NCI-H345 (cell line): ENCODE results near the gene MFAP5.

Source experiments
- DNase-seq: peaks from one replicate; lab custom pipeline; 2025; lab: John Stamatoyannopoulos, UW

The MFAP5 gene, protein sequence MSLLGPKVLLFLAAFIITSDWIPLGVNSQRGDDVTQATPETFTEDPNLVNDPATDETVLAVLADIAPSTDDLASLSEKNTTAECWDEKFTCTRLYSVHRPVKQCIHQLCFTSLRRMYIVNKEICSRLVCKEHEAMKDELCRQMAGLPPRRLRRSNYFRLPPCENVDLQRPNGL

DNA sequence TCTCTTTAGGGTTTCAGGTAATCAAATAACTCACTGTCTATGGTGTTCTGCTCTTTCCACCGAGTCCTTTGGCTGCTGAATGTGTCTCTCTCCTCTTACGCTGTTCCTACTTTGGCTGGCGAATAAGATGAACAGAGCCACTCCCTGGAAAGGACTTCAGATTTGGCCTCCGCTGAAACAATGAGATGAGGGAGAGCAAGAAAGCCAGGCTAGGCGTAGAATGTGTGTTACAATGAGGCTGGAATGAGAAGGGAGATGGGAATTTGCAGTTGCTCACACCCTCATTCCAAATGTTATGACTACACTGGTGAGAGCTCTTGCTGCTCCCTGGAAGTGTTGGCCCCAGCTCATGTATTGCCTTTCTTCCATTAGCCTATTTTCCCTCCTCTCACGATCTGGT is at the start of gene MFAP5:
Gene MFAP5, minus strand, starts transcription at position 234 of the 400 bp plus-strand sequence. CDS start 722 bp downstream, outside the sequence.
- DNase-seq = no peak

DNA sequence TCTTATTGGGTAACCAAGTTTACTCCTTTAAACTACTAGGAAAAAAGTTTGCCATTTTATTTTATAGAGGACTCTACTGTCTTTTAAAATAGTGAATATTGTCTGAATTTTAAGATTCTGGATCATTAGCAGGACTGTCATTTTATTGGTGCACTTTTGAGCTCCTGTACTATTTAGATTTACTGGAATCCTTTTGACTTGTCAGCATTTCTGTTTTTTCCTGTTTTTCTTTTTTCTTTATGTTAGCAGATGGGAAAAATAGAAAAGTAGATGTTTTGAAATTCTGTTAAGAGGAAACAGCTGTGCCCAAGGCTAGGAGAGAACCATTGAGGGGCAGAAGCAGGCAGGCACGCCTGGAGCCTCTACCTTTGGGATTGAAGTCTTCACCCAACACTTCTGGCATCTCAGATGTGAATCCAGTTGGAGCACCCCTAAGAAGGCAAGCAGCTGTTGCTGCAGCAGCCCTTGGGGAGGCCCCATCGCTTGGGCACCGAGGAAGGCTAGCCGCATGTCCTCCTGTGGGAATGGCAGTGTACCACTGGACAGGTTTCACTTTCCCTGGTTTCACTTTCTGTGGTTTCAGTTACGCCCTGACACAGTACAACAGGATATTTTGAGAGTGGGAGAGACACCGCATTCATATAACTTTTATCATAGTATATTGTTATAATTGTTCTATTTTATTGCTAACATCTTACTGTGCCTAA is 46.7 kb upstream of the MFAP5 start:
- no peak for DNase-seq

DNA sequence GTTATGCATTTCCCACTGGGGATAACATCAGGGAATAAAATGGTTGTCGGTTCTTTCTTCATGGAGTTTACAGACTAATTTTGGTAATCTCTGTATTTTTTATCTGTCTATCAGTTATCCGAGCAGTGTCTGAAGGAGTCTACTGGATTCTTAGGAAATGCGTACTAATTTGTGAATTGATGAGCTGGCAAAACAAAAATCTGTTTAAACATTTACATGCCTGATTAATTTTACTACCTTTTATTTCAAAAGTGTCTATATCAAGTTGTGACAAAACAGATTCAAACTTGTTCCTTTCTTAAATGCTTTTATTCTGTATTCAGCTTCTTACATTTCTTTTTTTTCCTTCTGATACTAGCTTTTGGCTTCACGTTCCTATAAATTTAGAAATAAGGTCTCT is 39.5 kb upstream of the MFAP5 start:
- DNase-seq = no peak

DNA sequence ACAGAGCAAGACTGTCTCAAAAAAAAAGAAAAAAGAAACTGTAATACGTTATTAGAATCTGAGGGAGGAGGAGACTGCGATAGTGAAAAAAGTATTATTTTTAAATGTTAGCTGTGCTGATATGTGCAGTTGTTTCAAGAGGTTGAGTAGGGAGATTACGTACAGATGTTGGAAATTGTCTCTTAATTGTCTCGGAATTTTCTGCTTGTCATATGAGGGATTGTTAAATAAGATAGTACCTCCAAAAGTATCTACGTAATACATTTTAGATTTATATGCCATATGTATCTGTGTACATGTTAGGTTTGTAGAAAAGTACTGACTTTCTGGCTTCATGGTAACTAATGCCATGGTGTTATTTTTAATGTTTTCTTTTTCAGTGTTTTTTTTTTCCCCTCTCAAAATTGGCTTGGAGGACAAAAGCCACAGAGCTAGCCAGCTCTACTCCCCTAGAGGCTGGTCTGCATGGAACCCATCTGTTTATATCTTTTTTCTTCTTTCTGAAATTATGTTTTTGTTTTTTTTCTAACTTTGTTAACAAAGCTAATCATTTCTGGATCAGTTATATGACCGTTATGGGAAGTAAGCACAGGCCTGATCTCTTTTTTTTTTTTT is 38.5 kb upstream of the MFAP5 start:
- DNase-seq = no peak

DNA sequence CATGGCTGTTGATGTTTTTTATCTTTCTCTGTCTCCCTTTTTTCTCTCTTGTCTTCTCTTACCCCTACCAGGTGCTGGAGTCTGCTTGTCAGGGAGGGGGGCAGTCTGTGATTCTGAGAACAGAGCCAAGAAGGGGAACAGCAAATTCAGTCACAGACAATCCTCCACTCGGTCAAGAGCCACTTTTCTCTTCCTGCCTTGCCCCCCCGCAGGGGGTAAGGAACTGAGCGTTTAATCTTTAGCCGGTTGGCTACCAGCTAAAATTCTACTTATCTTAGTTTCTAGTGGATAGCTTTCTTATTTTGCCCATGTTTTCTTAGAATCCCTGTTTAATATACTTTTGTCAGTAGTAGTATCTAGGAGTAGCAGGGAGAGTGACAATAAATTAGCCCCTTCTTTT is 37.1 kb upstream of the MFAP5 start:
- DNase-seq = no peak

DNA sequence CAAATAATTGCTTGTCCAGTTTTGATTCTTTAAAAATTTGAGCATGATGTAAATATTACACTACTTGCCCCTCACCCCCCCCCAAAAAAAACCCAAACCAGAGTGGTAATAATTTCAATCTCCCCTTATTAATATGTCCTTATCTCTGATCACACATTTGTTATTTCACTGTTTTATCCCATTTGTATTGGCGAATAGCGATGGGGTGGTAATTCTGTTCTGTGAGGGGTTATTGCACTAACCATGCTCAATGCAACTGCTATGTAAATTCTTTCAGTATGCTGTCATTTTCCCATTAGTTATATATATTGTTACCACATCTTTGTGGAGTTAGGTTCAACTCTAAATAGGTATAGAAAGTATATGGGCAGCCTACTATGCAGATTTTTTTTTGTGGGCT is 36.3 kb upstream of the MFAP5 start:
- no peak for DNase-seq

DNA sequence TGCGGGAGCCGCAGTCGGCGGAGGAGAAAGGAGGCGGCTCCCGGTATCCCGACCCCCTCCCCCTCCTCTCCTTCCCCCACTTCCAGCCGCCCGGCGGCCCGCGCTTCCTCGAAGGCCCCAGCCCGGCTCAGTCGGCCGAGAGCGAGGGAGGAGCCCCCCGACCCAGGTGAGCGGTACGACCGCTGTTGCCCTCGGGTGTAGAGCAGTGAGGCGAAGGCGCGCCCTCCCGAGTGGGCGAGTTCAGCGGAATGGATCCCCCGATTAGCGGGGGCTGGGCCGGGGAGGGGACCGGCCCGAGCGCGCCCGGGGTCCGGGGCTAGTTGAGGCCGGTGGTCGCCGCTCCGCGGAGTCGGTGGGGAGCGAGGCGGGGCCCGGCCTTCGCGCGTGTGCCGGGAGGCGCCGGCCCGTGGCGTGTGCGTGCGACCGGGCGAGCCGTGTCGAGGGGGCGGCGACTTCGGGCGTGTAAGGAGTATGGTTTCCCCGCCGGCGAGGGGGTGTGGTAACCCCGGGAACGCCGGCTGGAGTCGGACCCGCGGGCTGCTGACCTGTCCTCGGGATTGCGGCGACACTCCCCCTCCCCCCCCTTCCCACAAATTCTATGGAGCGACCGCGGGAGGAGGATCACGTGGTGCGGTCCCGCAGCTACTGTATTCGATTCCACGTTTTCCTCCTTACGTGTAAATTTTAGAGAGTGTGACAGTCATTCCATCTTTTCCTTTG is 35.7 kb upstream of the MFAP5 start:
- DNase-seq = peak; percentile 52

DNA sequence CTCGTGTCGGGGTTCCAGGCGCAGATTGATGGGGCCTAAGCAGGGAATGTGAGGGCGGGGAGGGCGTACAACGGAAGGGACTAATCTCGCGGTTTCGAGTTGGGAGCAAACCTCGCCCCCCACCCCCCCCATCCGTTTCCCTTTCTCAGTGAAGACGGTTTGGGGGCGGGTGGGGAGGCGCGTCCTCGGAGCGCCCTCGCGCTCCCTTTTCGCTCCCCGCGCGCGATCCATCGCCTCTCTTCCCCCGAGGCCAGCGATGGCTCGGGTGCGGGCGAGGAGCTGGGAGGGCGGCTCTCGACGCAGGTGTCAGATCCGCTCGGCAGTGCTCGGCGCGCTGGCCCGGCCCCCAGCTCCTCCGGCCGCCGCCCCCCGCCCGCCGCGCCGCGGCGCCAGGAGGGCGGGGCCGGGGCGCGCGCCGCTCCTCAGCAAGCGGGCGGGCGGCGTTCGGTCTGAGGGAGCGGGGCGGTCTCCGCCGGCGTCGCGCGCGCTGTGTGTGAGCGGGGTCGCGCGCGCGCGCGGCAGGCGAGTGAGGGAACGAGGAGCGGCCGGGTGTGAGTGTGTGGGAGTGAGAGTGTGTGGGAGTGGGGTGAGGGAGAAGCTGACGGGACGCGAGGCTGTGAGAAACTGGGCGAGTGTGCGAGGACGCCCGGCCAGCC is 35.0 kb upstream of the MFAP5 start, which contains the start of gene RIMKLB:
Gene RIMKLB, plus strand, starts transcription at position 516 of the 656 bp plus-strand sequence. CDS start 15,876 bp downstream, outside the sequence.
- DNase-seq = peak; percentile 89

DNA sequence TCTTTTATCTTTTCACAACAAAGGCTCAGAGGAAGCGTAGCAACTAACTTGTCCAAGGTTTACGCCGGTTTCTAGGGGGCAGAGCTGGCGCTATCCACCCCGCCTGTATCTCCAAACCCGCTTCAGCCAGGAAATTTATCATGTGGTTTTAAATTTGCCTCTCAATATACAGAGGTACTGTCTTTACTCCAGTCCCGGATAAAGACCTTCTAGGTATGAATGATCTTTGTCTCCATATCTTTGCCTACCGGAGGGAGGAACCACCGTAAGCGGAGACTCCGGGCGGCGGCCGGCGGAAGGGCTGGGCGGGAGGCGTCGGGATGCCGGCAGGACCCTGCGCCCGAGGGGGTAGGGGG is 34.5 kb upstream of the MFAP5 start:
- DNase-seq = peak; percentile 48

DNA sequence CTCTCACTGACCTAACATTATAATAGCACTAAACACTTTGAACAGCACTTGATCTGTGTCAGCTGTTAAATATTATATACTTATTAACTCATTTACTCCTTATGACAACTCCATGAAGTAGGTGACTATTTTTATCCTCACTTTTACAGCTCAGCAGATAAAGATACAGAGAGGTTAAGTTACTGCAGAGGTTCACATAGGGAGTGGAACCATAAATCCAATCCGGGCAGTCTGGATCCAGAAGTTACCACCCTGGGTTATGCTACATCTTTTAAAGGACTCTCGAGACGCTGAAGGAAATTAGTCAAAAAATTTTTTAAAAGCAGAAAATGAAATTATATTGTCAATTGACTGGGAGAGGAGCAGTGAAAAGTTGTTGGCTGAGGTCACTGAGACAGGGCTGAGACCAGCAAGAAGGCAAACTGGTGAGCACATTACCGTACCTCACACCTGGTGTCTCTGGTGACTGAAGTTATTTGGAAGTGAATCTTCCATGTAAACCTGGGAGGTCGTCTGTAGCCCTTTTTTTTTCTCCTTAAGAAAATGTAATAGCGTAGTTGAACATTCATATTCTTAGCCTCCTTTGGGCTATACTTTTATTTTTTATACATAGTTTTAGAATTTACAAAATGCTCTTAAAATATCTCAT is 33.9 kb upstream of the MFAP5 start:
- DNase-seq = no peak

DNA sequence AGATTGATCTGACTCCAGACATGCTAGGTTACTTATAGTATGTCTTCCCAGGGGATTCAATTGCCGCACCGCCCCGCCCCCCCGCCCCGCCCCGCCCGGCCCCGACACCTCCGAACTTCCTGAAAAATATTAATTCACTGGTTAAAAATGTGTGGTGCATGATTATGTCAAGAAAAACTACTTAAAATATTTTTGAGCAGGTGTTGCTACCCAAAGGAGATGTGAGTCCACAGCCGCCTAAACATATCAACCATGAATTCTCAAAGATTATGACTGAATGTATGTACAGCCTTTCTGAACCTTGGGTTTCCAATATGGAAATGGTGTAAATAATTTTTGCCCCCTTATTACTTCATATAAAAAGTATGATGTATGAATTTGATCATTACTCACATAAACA is 32.5 kb upstream of the MFAP5 start:
- DNase-seq = no peak

DNA sequence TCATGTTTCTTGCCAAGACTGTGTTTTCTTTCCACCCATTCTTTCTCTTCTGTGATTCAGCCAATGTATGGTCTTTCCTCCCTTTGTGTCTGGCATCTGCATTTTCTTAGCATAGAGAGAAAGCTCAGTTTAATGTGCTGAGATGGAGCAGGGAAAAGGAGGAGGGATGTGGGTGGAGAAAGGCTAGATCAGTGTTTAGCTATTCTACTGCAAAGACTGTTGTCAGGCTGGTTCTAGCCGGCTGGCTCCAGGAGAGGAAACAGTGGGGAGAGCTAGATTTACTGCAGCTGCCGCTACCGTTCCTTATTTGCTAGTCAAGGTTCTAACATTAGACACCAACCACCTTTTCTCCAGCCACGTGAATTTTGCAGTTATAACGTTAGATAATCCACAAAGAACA is 29.9 kb upstream of the MFAP5 start:
- peak; percentile 72 for DNase-seq

DNA sequence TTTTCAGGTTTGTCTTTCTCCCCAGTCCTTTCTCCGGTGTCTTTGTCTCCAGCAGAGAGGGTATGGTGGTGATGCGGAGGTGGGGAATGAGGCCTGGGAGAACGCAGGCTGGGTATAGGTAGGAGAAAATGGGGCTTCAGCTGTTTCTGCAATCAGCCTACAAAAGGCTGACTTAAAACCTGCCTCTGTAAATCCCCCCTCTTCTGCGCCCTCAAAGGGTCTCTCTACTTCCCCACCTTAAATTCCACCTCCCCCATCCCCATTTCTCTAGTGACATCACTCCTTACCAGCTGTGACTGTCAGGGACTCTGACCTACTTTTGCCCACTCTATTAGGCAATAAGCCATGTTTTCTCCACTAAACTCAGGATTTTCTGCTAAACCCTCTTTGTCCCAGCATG is 27.1 kb upstream of the MFAP5 start:
- DNase-seq = no peak

DNA sequence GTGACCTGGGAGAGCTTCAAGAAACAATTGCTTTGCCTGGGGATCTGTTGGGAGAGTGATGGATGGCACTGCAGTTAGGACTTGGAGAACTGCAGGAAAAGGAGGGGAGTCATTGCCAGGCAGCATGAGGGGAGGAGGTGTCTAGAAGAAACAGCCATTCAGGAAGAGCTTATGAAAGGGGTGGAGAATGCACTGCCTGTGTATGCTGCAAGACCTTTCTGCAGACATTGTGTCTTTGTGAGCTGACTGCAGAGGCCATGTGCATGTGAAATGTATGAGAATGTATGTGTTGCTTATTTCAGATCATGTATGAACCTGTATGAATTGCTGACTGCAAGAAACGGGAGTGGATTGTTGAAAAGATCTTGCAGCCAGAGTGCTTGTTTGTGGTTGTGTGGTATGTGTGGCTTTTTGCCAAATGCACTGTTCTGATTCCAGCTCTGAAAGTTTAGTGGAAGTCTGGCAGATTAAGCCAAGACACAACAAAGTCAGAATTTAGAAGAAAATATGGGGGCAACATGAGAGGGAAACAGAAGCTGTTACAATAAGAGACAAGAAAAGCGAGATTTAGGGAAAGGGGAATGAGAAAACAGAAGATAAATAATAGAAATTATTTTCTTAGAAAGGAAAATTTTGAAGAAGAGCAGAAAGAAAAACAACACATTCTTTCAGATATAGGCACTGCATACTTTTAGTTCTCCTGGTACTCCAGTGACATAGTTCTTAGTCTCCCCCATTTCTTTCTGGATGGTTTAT is 25.4 kb upstream of the MFAP5 start:
- no peak for DNase-seq

DNA sequence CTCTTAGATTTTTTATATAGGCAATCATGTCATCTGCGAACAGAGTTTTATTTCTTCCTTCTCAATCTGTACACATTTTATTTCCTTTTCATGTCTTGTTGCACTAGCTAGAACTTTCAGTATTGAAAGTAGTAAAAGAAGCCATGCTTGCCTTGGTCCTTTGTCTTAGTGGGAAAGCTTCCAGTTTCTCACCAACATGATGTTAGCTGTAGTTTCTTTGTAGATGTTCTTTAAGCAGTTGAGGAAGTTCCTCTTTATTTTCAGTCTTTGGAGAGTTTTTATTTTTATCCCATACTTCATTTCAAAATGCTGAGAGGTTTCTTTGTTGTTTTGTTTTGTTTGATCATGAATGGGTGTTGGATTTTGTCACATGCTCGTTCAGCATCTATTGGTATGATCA is 22.4 kb upstream of the MFAP5 start:
- no peak for DNase-seq

DNA sequence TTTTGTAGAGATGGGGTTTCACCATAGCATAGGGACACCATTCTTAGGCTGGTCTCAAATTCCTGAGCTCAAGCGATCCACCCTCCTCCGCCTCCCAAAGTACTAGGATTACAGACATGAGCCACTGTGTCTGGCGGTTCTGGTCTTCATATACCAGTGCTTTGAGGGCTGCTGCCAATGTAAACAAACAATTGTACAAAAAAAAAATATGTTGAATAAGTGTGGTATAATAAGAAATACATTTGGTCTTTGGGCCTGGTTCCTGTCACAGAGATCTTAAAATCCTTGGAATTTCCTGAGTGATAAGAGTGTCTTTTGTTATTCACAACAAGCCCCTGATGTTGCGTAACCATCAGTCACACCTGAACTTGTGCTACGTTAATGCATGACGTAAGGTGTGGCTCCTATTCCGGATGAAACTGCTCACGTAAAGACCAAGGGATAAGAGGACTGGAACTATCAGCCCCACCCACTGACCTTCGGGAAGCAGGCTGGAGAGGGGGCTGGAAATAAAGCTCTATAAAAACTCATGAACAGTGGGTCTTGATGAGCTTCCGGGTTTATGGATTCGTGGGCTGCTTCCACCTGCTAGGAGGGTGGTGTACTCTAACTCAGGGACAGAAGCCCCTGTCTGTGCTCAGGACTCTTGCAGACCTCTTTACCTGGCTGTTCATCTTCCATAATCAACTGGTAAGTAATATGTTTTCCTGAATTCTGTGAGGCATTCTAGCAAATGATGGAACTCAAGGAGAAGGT is 18.7 kb upstream of the MFAP5 start:
- DNase-seq = peak; percentile 44

DNA sequence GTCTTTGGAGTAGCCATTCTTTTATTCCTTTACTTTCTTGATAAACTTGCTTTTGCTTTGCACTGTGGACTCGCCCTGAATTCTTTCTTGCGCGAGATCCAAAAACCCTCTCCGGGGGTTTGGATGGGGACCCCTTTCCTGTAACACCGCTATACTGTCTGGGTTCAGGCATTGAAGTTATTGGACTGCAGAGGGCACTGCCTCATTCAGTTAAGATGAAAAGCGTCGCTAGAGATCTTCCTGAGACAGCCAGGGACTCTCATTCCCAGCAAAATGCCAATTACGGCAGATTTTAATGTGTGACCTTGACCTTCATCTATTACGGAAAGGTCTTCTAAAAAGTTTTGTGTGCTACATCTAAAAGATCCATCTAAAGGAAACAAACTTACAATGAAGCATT is 17.9 kb upstream of the MFAP5 start:
- DNase-seq = no peak

DNA sequence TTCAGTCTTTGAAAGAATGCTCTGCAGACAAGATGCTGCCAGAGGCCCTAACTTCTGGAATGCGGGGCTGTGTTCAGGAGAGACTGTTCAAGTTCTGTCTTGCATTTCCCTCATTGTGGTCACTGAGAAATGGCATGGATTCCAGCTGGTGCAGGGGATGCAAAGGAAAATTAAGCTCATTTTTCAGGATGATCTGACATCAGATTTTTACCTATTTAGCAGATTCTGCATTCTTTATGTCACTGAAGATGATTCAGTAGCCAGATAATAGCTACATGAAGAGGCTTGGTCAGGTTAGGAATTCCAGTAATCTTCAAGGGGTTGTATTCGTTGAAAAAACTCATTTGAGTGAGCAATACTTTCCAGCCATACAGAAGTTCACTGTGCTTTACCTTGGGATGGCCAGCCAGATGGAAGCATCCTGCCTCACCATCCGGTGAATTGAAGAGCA is 16.1 kb upstream of the MFAP5 start:
- no peak for DNase-seq

DNA sequence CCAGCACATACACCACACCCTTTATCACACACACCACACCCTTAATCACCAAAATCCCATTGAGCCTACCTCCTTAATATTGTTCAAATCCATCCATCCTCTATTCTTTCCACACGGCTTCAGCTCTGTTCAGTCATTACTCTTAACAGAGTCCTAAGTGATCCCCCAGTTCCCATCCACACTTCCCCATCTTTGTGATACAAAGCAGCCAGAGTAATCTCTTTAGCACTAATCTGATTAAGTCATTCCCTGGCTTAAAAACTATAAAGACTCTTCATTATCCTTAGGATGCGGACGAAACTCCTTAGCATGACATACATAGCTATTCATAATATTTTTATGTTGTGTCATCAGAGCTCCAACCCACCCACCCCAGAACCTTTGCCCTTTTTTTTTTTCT is 14.7 kb upstream of the MFAP5 start:
- no peak for DNase-seq

DNA sequence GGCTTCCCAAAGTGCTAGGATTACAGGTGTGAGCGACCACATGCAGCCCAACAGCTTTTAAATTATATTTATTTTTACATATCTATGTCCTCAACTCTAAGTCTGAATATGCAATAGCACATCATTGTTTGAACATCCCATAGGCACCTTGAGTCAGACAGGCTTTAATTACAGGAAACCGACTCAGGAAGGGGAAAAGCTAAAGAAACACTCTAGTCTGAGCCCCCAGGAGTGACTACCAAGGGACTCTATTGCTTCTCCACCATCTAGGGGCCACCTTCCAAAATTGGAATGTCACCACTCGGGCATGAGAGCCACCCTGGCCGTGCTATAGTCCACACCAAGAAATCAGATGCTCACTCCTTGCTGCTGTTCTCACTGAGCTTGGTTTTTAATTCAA is 14.0 kb upstream of the MFAP5 start:
- no peak for DNase-seq
